Hematopoietic multipotent progenitor cell treated with erythropoietin and hydrocortisone succinate and interleukin-3 and kit ligand, for 6 days (in vitro differentiated cells): ENCODE results near the gene KLHL17.

Source experiments
- DNase-seq: peaks from one replicate; pipeline ENCODE4 v3.0.0-alpha.2; 2015

The KLHL17 gene

GRCh38 chr1:952603-953002 lies 7.8 kb upstream of the KLHL17 start:
- DNase-seq: no peak

- no peak for DNase-seq
Observed at GRCh38 chr1:953524-954320, 6.7 kb upstream of the KLHL17 start.

GRCh38 chr1:954927-955326 lies 5.5 kb upstream of the KLHL17 start:
- no peak for DNase-seq

GRCh38 chr1:955474-955873 lies 4.9 kb upstream of the KLHL17 start:
- DNase-seq: peak; percentile 23

GRCh38 chr1:956636-957035 lies 3.7 kb upstream of the KLHL17 start:
- no peak for DNase-seq

GRCh38 chr1:958823-959730 lies 1.3 kb upstream of the KLHL17 start, which contains the start of gene NOC2L:
TSS of gene NOC2L (minus strand) at chr1:959256. CDS start at chr1:959240, 16 bp downstream.
- peak; percentile 92 for DNase-seq

GRCh38 chr1:959731-960362 lies 537 bp upstream of the KLHL17 start:
- no peak for DNase-seq

- no peak for DNase-seq
Observed at GRCh38 chr1:961132-961669, 817 bp downstream of the KLHL17 start.

- DNase-seq: no peak
Observed at GRCh38 chr1:962381-963300, 2.3 kb downstream of the KLHL17 start.

GRCh38 chr1:963301-963651 lies 2.9 kb downstream of the KLHL17 start:
- DNase-seq: no peak

- DNase-seq: no peak
Observed at GRCh38 chr1:963746-964525, 3.6 kb downstream of the KLHL17 start.

GRCh38 chr1:964691-965525 lies 4.5 kb downstream of the KLHL17 start:
- no peak for DNase-seq

GRCh38 chr1:965526-966134 lies 5.2 kb downstream of the KLHL17 start:
- no peak for DNase-seq

GRCh38 chr1:966135-966703 lies 5.8 kb downstream of the KLHL17 start, which contains the start of gene PLEKHN1:
TSS of gene PLEKHN1 (plus strand) at chr1:966482. CDS start at chr1:966532, 50 bp downstream.
- no peak for DNase-seq

GRCh38 chr1:966704-967300 lies 6.4 kb downstream of the KLHL17 start:
- DNase-seq: peak; percentile 79

GRCh38 chr1:967466-968343 lies 7.3 kb downstream of the KLHL17 start:
- no peak for DNase-seq

GRCh38 chr1:969260-969855 lies 9.0 kb downstream of the KLHL17 start:
- no peak for DNase-seq
